BE2C (cell line): ENCODE measurements around the gene PNPLA1.

Experiments
- DNase-seq: peaks from one replicate; pipeline ENCODE4 v3.0.0-alpha.2; 2020
- H3K27me3 ChIP-seq: fragments of 250-450 bp; sonication (Bioruptor Pico); 2 replicates; pipeline ENCODE4 v1.5.1; 2020; ENCODE audit warnings: mild to moderate bottlenecking
- H3K36me3 ChIP-seq: fragments of 250-450 bp; sonication (Bioruptor Pico); 2 replicates; pipeline ENCODE4 v1.5.1; 2020; ENCODE audit warnings: mild to moderate bottlenecking
- H3K4me1 ChIP-seq: fragments of 250-450 bp; sonication (Bioruptor Pico); 2 replicates; pipeline ENCODE4 v1.5.1; 2020
- H3K4me3 ChIP-seq: 2 replicates; pipeline ENCODE4 v1.5.1; 2011; ENCODE audit warnings: low read depth, low read length
- H3K9me3 ChIP-seq: fragments of 250-450 bp; sonication (Bioruptor Pico); 2 replicates; pipeline ENCODE4 v1.5.1; 2020
- CTCF ChIP-seq: IDR thresholded peaks from 2 replicates; pipeline ENCODE4 v1.5.1; 2012; ENCODE audit warnings: mild to moderate bottlenecking, low read depth, low read length

Gene PNPLA1

GRCh38 chr6:36285187-36285671 lies 15.4 kb downstream of the PNPLA1 start:
- no peak overlapping the region for H3K4me3 ChIP-seq
- H3K27me3 ChIP-seq, result no peaks in the 10 kb centered on the region
- no peaks in the 10 kb centered on the region for H3K9me3 ChIP-seq
- peak; percentile 32; the same call in 1 of the 2 replicates for TF ChIP-seq CTCF
- DNase-seq, result peak; percentile 67
- H3K4me1 ChIP-seq, result no peaks in the 10 kb centered on the region
- H3K36me3 ChIP-seq, result no peaks in the 10 kb centered on the region

- Histone ChIP-seq H3K4me3 (no peak overlapping the region), H3K36me3 (no peaks in the 10 kb centered on the region), H3K9me3 (no peaks in the 10 kb centered on the region), H3K4me1 (no peaks in the 10 kb centered on the region), H3K27me3 (no peaks in the 10 kb centered on the region)
- no peak for TF ChIP-seq CTCF
- no peak for DNase-seq
Observed at GRCh38 chr6:36285797-36286196, 15.9 kb downstream of the PNPLA1 start.

- no peak for DNase-seq
- TF ChIP-seq CTCF, result no peak
- H3K36me3 ChIP-seq, result no peaks in the 10 kb centered on the region
- no peak overlapping the region for H3K4me3 ChIP-seq
- H3K9me3 ChIP-seq, result no peaks in the 10 kb centered on the region
- H3K27me3 ChIP-seq, result no peaks in the 10 kb centered on the region
- no peaks in the 10 kb centered on the region for H3K4me1 ChIP-seq
Observed at GRCh38 chr6:36286858-36287257, 17.0 kb downstream of the PNPLA1 start.

GRCh38 chr6:36289281-36289878 lies 19.5 kb downstream of the PNPLA1 start:
- H3K36me3 ChIP-seq, result no peaks in the 10 kb centered on the region
- H3K9me3 ChIP-seq, result no peaks in the 10 kb centered on the region
- no peaks in the 10 kb centered on the region for H3K27me3 ChIP-seq
- H3K4me1 ChIP-seq, result no peaks in the 10 kb centered on the region
- H3K4me3 ChIP-seq, result no peak overlapping the region
- no peak for DNase-seq
- TF ChIP-seq CTCF, result no peak

- Histone ChIP-seq H3K4me3 (no peak overlapping the region), H3K36me3 (no peaks in the 10 kb centered on the region), H3K27me3 (no peaks in the 10 kb centered on the region), H3K4me1 (no peaks in the 10 kb centered on the region), H3K9me3 (no peaks in the 10 kb centered on the region)
- TF ChIP-seq CTCF, result no peak
- no peak for DNase-seq
Observed at GRCh38 chr6:36290668-36291620, 21.1 kb downstream of the PNPLA1 start.

DNA sequence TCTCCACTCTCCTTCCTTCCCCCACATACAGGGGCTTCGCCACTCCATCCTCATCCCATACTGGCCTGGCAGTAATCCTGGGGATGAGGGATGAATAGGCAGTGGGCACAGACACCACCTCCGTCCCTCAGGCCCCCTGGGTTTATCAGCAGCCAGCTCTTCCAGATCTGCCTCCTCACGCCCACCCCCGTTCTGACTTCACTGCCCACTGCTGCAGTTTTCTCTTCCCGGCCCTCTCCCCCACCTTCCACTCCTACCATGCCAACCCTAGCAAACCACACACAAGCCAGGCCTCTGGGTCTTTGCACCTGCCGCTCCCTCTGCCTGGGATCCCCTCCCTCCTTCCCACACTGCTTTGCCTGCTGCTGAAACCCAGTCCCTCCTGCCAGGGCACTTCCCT lies 22.3 kb downstream of the PNPLA1 start:
- H3K4me3 ChIP-seq, result no peak overlapping the region
- no peaks in the 10 kb centered on the region for H3K4me1 ChIP-seq
- no peak for TF ChIP-seq CTCF
- H3K9me3 ChIP-seq, result no peaks in the 10 kb centered on the region
- no peaks in the 10 kb centered on the region for H3K36me3 ChIP-seq
- no peaks in the 10 kb centered on the region for H3K27me3 ChIP-seq
- no peak for DNase-seq
